Measurements from ENCODE around the gene TRABD2B.

GRCh38 chr1:47971385-47972160 lies 25.6 kb downstream of the TRABD2B start:
- TF ChIP-seq CTCF (IDR thresholded peaks at IDR 0.05) (no peak), POLR2A (IDR thresholded peaks at IDR 0.05) (no peak)

Measured in body of pancreas (tissue), 4 donors.